ENCODE data around the gene DYNLRB1.
A peak's percentile ranks its signal among the peaks of the same experiment; 100 is the strongest.

The DYNLRB1 gene

GRCh38 chr20:34579979-34580940 is 64.0 kb downstream of the DYNLRB1 start:
- DNase-seq, result peak; percentile 47

- DNase-seq, result no peak
These were observed 65.3 kb downstream of the DYNLRB1 start for GRCh38 chr20:34581341-34582184.

- DNase-seq, result no peak
These were observed 66.0 kb downstream of the DYNLRB1 start for GRCh38 chr20:34582221-34582620.

GRCh38 chr20:34582911-34583310 is 66.7 kb downstream of the DYNLRB1 start:
- DNase-seq, result no peak

GRCh38 chr20:34583544-34583943 is 67.3 kb downstream of the DYNLRB1 start:
- DNase-seq, result no peak

GRCh38 chr20:34585019-34585418 is 68.8 kb downstream of the DYNLRB1 start:
- DNase-seq, result no peak

GRCh38 chr20:34586488-34587163 is 70.4 kb downstream of the DYNLRB1 start:
- DNase-seq, result no peak
